ENCODE measurements around the gene MRTFB. TPM values are rescaled to one million over a fixed set of nuclear protein-coding genes. Genes with fewer than 3 reads are reported as not detected.

The MRTFB gene
- total and polyA plus RNA-seq, 12 donors, result 5.5 to 77.7 (median 44.3) TPM

GRCh38 chr16:14028202-14028601 lies 42.9 kb upstream of the MRTFB start:
- intact Hi-C loops (cut with DNase I), result loop anchor here in 1 of 2 donors (5.0 kb wide), 1 partner anchor 344 kb away; no protein-coding TSS in a partner anchor
- no peak for TF ChIP-seq POLR2A (IDR thresholded peaks at IDR 0.05)
- no peaks in the 10 kb centered on the region for H3K27me3 ChIP-seq
- no peak overlapping the region for H3K27ac ChIP-seq
- H3K9me3 ChIP-seq (replicated peaks in 1 of 3), result no peaks in the 10 kb centered on the region
- H3K4me3 ChIP-seq, result no peak overlapping the region
- H3K4me1 ChIP-seq (replicated peaks in 1 of 2), result peaks cover 0 to 4% of the 10 kb centered on the region in 2 donors
- WGBS, 4 donors, result 70 to 79% (median 73%) methylated on average over 3 of the region's 3 CpGs
- no peaks in the 10 kb centered on the region for H3K36me3 ChIP-seq (replicated peaks in 1 of 2)
- peak in 1 of 7 donors; percentile 35 for DNase-seq

GRCh38 chr16:14029658-14030057 lies 41.5 kb upstream of the MRTFB start:
- Histone ChIP-seq H3K36me3 (replicated peaks in 1 of 2) (no peaks in the 10 kb centered on the region), H3K27ac (no peak overlapping the region), H3K4me3 (no peak overlapping the region), H3K9me3 (replicated peaks in 1 of 3) (no peaks in the 10 kb centered on the region), H3K4me1 (replicated peaks in 1 of 2) (no peaks in the 10 kb centered on the region), H3K27me3 (no peaks in the 10 kb centered on the region)
- no peak for TF ChIP-seq CTCF (IDR thresholded peaks at IDR 0.05)
- WGBS, 4 donors, result 42 to 77% (median 65%) methylated on average over 1 to 6 of the region's 6 CpGs
- intact Hi-C loops (cut with DNase I), result loop anchor here in 1 of 2 donors (5.0 kb wide), 1 partner anchor 343 kb away; no protein-coding TSS in a partner anchor
- DNase-seq, result peak in 1 of 7 donors; percentile 73

- intact Hi-C loops (cut with DNase I), result no loop called here
- Histone ChIP-seq H3K27ac (no peak overlapping the region), H3K4me1 (replicated peaks in 1 of 2) (no peaks in the 10 kb centered on the region), H3K9me3 (replicated peaks in 1 of 3) (no peaks in the 10 kb centered on the region), H3K4me3 (no peak overlapping the region), H3K36me3 (replicated peaks in 1 of 2) (no peaks in the 10 kb centered on the region), H3K27me3 (no peaks in the 10 kb centered on the region)
- no peak for DNase-seq
- no peak for TF ChIP-seq POLR2A (IDR thresholded peaks at IDR 0.05)
- WGBS, 4 donors, result 87 to 90% (median 90%) methylated on average over 5 of the region's 5 CpGs
These were observed 36.0 kb upstream of the MRTFB start for GRCh38 chr16:14035092-14035491.

- WGBS, 4 donors, result 92 to 97% (median 93%) methylated on average over 7 of the region's 7 CpGs
- TF ChIP-seq CTCF (IDR thresholded peaks at IDR 0.05) (no peak), POLR2A (IDR thresholded peaks at IDR 0.05) (no peak)
These were observed 34.2 kb upstream of the MRTFB start for GRCh38 chr16:14036889-14037288.

GRCh38 chr16:14037960-14038359 lies 33.2 kb upstream of the MRTFB start:
- 91 to 100% (median 97%) methylated on average over 3 of the region's 3 CpGs for WGBS, 4 donors
- DNase-seq, result no peak

More at GRCh38 chr16:14036889-14037288, 34.2 kb upstream of the MRTFB start:
- DNase-seq, result no peak
- H3K27ac ChIP-seq, result no peak overlapping the region
- H3K9me3 ChIP-seq (replicated peaks in 1 of 3), result no peaks in the 10 kb centered on the region
- no peaks in the 10 kb centered on the region for H3K36me3 ChIP-seq (replicated peaks in 1 of 2)
- H3K27me3 ChIP-seq, result no peaks in the 10 kb centered on the region
- intact Hi-C loops (cut with DNase I), result no loop called here
- H3K4me3 ChIP-seq, result no peak overlapping the region
- H3K4me1 ChIP-seq (replicated peaks in 1 of 2), result no peaks in the 10 kb centered on the region

More at GRCh38 chr16:14037960-14038359, 33.2 kb upstream of the MRTFB start:
- Histone ChIP-seq H3K27me3 (no peaks in the 10 kb centered on the region), H3K9me3 (replicated peaks in 1 of 3) (no peaks in the 10 kb centered on the region), H3K27ac (no peak overlapping the region), H3K4me1 (replicated peaks in 1 of 2) (no peaks in the 10 kb centered on the region), H3K4me3 (no peak overlapping the region), H3K36me3 (replicated peaks in 1 of 2) (no peaks in the 10 kb centered on the region)
- no peak for TF ChIP-seq CTCF (IDR thresholded peaks at IDR 0.05)
- no peak for TF ChIP-seq POLR2A (IDR thresholded peaks at IDR 0.05)
- intact Hi-C loops (cut with DNase I), result no loop called here
